Esophagus (tissue), 2 donors: Measurements from ENCODE around the gene FRMD8. TPM values are rescaled to one million over a fixed set of nuclear protein-coding genes. Genes with fewer than 3 reads are reported as not detected.
A peak's percentile ranks its signal among the peaks of the same experiment; 100 is the strongest.

Source experiments
- H3K27ac ChIP-seq, 2 donors: one replicate each; pipeline ENCODE4 v1.5.1; 2013; ENCODE audit warnings: low read depth in 2 of 2, mild to moderate bottlenecking in 2 of 2, inconsistent platforms in 1 of 2, low read length in 1 of 2, moderate library complexity in 1 of 2
- H3K27me3 ChIP-seq, 2 donors: one replicate each; pipeline ENCODE4 v1.6.1; 2013; ENCODE audit warnings: low read length in 2 of 2, control low read depth in 1 of 2, mild to moderate bottlenecking in 1 of 2; ENCODE audit not compliant: insufficient read depth in 2 of 2, control insufficient read depth in 1 of 2
- H3K36me3 ChIP-seq, 2 donors: one replicate each; pipeline ENCODE4 v1.6.1; 2013; ENCODE audit warnings: low read length in 1 of 2; ENCODE audit not compliant: control insufficient read depth in 2 of 2, insufficient read depth in 2 of 2
- H3K4me1 ChIP-seq, 2 donors: one replicate each; pipeline ENCODE4 v1.6.1; 2013; ENCODE audit warnings: low read length in 1 of 2; ENCODE audit not compliant: control insufficient read depth in 2 of 2, insufficient read depth in 2 of 2
- H3K4me3 ChIP-seq, 2 donors: one replicate each; pipeline ENCODE4 v1.5.1; 2013; ENCODE audit warnings: low read length in 2 of 2, mild to moderate bottlenecking in 2 of 2, low read depth in 1 of 2, moderate library complexity in 1 of 2
- H3K9me3 ChIP-seq, 2 donors: one replicate each; pipeline ENCODE4 v1.6.1; 2013; ENCODE audit warnings: mild to moderate bottlenecking in 2 of 2, low read depth in 1 of 2, low read length in 1 of 2, moderate library complexity in 1 of 2; ENCODE audit not compliant: control insufficient read depth in 2 of 2, insufficient read depth in 1 of 2
- WGBS, 2 donors: extraction: QIAGEN DNeasy Blood & Tissue Kit; methylation state at CpG; one replicate each; pipeline ENCODE4 v1.1.7; 2013; 5-methylcytosine and 5-hydroxymethylcytosine counted together
- polyA plus RNA-seq, 2 donors: library from polyadenylated mRNA; stranded (reverse); fragments of 200-250 nt; gene quantifications; one replicate each; pipeline ENCODE4 v1.2.3, GENCODE V29; 2013
- donor health status: healthy with polysubstance abuse.
- donor health status: Bipolar disorder and iron deficiency.

FRMD8 gene
- polyA plus RNA-seq, 2 donors, result 25.2 to 27.8 TPM

DNA sequence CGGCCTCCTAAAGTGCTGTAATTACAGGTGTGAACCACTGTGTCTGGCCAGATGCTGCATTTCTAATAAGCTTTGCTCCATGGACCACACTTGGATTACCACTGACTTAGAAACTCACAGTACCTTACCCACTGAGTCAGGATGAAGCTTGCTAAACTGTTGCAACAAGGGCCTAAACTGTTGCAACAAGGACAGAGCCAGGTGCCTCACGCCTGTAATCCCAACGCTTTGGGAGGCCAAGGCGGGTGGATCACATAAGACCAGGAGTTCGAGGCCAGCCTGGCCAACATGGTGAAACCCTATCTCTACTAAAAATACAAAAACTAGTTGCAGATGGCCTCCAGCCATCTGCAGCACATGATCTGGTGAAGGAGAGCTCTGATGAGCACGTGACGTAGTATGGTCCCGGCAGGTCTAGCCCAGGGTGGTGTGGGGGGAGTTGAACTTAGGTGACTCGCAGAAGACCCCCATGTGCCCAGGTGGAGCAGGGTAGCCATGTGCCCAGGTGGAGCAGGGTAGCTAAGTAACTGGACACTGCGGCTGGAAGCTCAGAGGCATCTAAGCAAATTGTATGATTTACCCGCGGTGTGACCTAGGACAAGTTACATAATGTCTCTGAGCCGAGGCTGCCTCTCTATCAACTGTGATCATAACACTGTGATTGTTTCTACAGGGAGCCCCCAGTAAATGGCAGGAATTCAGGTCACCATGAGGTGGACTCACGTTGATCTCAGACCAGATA lies 12.4 kb upstream of the FRMD8 start:
- peaks cover 2 to 3% of the 10 kb centered on the region in 2 donors for H3K4me1 ChIP-seq
- no peak overlapping the region for H3K4me3 ChIP-seq
- 84 to 90% methylated on average over 14 of the region's 14 CpGs for WGBS, 2 donors
- H3K27ac ChIP-seq, result no peak overlapping the region
- H3K27me3 ChIP-seq, result no peaks in the 10 kb centered on the region
- no peaks in the 10 kb centered on the region for H3K9me3 ChIP-seq
- no peaks in the 10 kb centered on the region for H3K36me3 ChIP-seq

DNA sequence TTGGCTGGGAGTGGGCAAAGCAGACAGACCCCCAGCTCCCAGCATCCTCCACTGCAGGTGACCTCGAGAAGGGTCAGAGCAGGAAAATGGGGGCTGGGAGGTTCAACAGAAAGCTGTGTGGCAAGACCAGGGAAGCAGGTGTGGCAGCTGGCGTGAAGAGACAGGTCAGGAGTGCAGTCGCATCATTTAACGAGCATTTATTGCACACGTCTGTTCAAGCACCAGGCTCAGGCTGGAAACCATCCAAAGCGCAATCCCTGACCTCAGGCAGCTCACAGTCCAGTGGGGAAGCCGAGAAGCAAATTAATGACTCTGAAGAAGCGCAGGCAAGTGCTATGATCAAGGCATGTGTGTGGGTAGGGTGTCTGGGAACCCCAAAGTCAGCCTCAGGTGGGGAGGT lies 11.4 kb upstream of the FRMD8 start:
- Histone ChIP-seq H3K4me3 (no peak overlapping the region), H3K9me3 (no peaks in the 10 kb centered on the region), H3K27ac (peak overlapping the region in 1 of 2 donors; percentile 34), H3K36me3 (no peaks in the 10 kb centered on the region), H3K4me1 (peaks cover 2 to 3% of the 10 kb centered on the region in 2 donors), H3K27me3 (no peaks in the 10 kb centered on the region)
- WGBS, 2 donors, result 61 to 65% methylated on average over 8 of the region's 8 CpGs

- Histone ChIP-seq H3K9me3 (no peaks in the 10 kb centered on the region), H3K36me3 (no peaks in the 10 kb centered on the region), H3K4me1 (peaks cover 5 to 10% of the 10 kb centered on the region in 2 donors), H3K27ac (no peak overlapping the region), H3K4me3 (no peak overlapping the region), H3K27me3 (no peaks in the 10 kb centered on the region)
- WGBS, 2 donors, result 88 to 89% methylated on average over 16 of the region's 16 CpGs
Measured at GRCh38 chr11:65376138-65376713, 10.2 kb upstream of the FRMD8 start.

DNA sequence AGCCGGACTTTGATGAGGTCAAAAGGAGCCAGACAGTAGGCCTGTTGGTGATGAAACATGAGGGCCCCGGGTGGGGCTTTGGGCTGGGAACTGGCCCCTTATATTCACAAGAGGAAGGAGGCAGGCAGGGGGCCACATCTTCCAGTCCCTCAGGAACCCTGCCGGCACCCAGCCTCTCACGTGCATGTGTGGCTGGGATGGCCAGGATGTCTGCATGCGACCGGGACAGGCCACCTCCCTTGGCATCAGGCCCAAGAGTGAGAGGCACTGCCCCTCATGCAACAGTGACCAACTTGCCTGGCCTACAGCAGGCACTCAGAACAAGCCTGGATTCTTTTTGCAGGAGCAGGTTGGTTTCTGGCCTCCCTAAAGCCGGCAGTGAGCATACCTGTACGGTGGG lies 9.4 kb upstream of the FRMD8 start:
- Histone ChIP-seq H3K4me3 (no peak overlapping the region), H3K27ac (no peak overlapping the region), H3K36me3 (no peaks in the 10 kb centered on the region), H3K27me3 (no peaks in the 10 kb centered on the region), H3K9me3 (no peaks in the 10 kb centered on the region), H3K4me1 (peaks cover 5 to 10% of the 10 kb centered on the region in 2 donors)
- 74% methylated on average over 8 of the region's 8 CpGs for WGBS, 2 donors

DNA sequence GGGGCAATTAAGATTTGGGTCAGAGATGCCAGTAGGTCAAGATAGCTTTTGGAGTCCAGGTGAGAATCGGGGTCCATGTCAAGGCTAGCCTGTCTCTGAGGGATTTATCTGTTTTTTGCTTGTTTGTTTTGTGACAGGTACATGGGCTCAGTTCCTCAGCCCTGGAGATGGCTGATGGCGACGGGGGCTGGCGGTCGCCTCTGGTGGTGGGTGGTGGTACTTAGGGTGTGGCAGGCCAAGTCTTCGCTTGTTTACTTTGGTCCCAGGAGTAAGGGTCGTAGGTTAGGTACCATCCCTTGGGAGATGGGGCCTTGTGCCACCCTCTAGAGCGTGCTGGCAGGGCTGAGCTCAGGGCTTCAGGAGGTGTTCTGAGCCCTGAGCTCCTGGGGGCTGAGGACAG lies 8.7 kb upstream of the FRMD8 start:
- H3K36me3 ChIP-seq, result no peaks in the 10 kb centered on the region
- H3K27me3 ChIP-seq, result no peaks in the 10 kb centered on the region
- peak overlapping the region in 1 of 2 donors; percentile 27 for H3K27ac ChIP-seq
- H3K9me3 ChIP-seq, result no peaks in the 10 kb centered on the region
- peaks cover 5 to 13% of the 10 kb centered on the region in 2 donors for H3K4me1 ChIP-seq
- 88 to 90% methylated on average over 8 of the region's 8 CpGs for WGBS, 2 donors
- H3K4me3 ChIP-seq, result no peak overlapping the region

GRCh38 chr11:65378208-65378927 lies 8.1 kb upstream of the FRMD8 start:
- Histone ChIP-seq H3K27me3 (no peaks in the 10 kb centered on the region), H3K9me3 (no peaks in the 10 kb centered on the region), H3K36me3 (no peaks in the 10 kb centered on the region), H3K4me3 (no peak overlapping the region), H3K27ac (peak overlapping the region in 1 of 2 donors; percentile 27), H3K4me1 (peaks cover 5 to 18% of the 10 kb centered on the region in 2 donors)
- 66 to 81% methylated on average over 19 of the region's 19 CpGs for WGBS, 2 donors

DNA sequence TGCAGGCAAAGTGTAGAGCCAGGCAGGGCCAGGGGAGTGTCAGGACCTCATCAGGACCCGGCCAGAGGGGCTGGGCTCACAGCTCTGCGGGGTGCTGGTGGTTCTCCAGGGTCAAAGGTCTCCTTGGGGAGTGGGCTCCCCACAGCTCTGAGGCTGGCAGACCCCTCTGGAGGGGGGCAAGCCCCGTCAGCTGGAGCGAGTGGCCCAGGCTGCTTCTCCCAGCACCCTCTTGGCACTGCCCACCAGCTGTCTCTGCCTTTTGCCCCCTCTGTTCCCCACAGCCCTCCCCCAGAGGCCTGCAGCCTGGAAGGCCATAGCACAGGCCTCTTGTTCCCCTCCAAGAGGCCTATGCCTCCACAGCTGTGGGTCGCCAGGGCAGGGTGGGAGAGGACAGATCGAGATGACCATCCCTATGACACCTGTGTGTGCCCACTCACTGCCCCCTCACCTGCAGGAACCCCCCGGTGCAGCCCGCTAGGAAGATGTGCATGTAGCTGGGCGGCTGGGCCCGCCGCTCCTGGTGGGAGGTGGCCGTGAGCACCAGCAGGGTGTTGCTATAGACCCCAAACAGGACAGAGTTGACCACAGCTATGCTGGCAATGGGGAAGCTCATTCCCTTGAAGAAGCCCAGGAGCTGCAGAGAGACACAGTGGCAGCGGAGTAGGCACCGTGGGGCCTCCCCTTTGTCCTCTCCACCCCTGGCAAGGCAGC lies 7.4 kb upstream of the FRMD8 start:
- Histone ChIP-seq H3K27me3 (no peaks in the 10 kb centered on the region), H3K4me1 (peaks cover 5 to 21% of the 10 kb centered on the region in 2 donors), H3K9me3 (no peaks in the 10 kb centered on the region), H3K27ac (peak overlapping the region in 1 of 2 donors; percentile 24), H3K36me3 (no peaks in the 10 kb centered on the region), H3K4me3 (no peak overlapping the region)
- 85 to 93% methylated on average over 14 of the region's 14 CpGs for WGBS, 2 donors

GRCh38 chr11:65379698-65380459 lies 6.6 kb upstream of the FRMD8 start:
- 79 to 87% methylated on average over 13 of the region's 13 CpGs for WGBS, 2 donors
- H3K9me3 ChIP-seq, result no peaks in the 10 kb centered on the region
- H3K4me3 ChIP-seq, result no peak overlapping the region
- peaks cover 5 to 21% of the 10 kb centered on the region in 2 donors for H3K4me1 ChIP-seq
- peak overlapping the region; percentile 8 to 53 for H3K27ac ChIP-seq
- no peaks in the 10 kb centered on the region for H3K27me3 ChIP-seq
- no peaks in the 10 kb centered on the region for H3K36me3 ChIP-seq
